SK-N-SH treated with all-trans-retinoic acid at 6 μM for 48 hours (cell line): ENCODE measurements around the gene HTD2.

ENCODE experiments used
- ARNTL ChIP-seq: fragments of 450-650 bp; formaldehyde crosslinking; IDR thresholded peaks from 2 replicates; pipeline ENCODE4 v1.5.0; 2020; ENCODE audit warnings: low read depth, mild to moderate bottlenecking, moderate library complexity, borderline replicate concordance
- GLIS3 ChIP-seq: fragments of 250-450 bp; sonication (Bioruptor Pico); IDR thresholded peaks from 2 replicates; pipeline ENCODE4 v1.5.0; 2020; ENCODE audit warnings: mild to moderate bottlenecking, moderate library complexity
- OSR1 ChIP-seq: fragments of 250-450 bp; sonication (Bioruptor Pico); IDR thresholded peaks from 2 replicates; pipeline ENCODE4 v1.8.0; 2022; ENCODE audit warnings: moderate library complexity, mild to moderate bottlenecking, inconsistent platforms
- PPARA ChIP-seq: fragments of 250-450 bp; sonication (Bioruptor Pico); IDR thresholded peaks from 2 replicates; pipeline ENCODE4 v1.5.0; 2020; ENCODE audit warnings: mild to moderate bottlenecking, borderline replicate concordance
- ZC3H10 ChIP-seq: fragments of 250-450 bp; sonication (Bioruptor Pico); IDR thresholded peaks from 2 replicates; pipeline ENCODE4 v1.5.1; 2021; ENCODE audit warnings: mild to moderate bottlenecking, moderate library complexity
- ZFP3 ChIP-seq: fragments of 250-450 bp; sonication (Bioruptor Pico); IDR thresholded peaks from 2 replicates; pipeline ENCODE4 v1.5.0; 2020; ENCODE audit warnings: mild to moderate bottlenecking, moderate library complexity
- ZNF70 ChIP-seq: fragments of 450-650 bp; formaldehyde crosslinking; IDR thresholded peaks from 2 replicates; pipeline ENCODE4 v1.5.0; 2020; ENCODE audit warnings: mild to moderate bottlenecking, moderate library complexity

GRCh38 chr3:58329150-58329921 lies 23.0 kb downstream of the HTD2 start:
- TF ChIP-seq PPARA (CRISPR knock-in tag) (no peak), ARNTL (CRISPR knock-in tag) (no peak), ZFP3 (CRISPR knock-in tag) (no peak), GLIS3 (CRISPR knock-in tag) (no peak), OSR1 (CRISPR knock-in tag) (no peak), ZC3H10 (CRISPR knock-in tag) (no peak), ZNF70 (no peak)
